Fibroblast of mammary gland (primary cell): ENCODE data around the gene LTBP1.

Source experiments
- DNase-seq: peaks from one replicate; pipeline ENCODE4 v3.0.0-alpha.2; 2010; ENCODE audit warnings: low read depth
- H3K4me3 ChIP-seq: 2 replicates; pipeline ENCODE4 v1.5.1; 2011; ENCODE audit warnings: low read depth, mild to moderate bottlenecking, low read length, moderate library complexity; ENCODE audit not compliant: control insufficient read depth
- TF ChIP-seq, protein P1 (sequence below): conservative IDR thresholded peaks from 2 replicates; pipeline ENCODE4 v1.5.1; 2011; ENCODE audit warnings: low read depth, low read length, inconsistent platforms; ENCODE audit not compliant: control insufficient read depth, insufficient read depth

The LTBP1 gene

DNA sequence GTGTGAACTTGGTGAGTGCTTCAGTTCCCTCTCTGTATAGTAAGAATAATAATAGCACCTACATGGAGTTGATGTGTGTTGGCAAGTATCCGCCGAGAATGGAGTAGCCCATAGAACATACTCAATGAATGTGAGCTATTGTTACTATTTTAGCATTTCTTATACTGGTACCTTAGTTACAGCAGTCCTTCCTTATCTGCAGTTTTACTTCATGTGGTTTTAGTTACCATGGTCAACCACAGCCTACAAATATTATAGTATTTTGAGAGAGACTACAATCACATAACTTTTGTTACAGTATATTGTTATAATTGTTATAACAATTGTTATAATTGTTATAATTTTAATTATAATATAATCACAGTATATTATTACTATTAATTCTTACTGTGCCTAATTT lies 377.2 kb downstream of the LTBP1 start:
- TF ChIP-seq, protein P1, sequence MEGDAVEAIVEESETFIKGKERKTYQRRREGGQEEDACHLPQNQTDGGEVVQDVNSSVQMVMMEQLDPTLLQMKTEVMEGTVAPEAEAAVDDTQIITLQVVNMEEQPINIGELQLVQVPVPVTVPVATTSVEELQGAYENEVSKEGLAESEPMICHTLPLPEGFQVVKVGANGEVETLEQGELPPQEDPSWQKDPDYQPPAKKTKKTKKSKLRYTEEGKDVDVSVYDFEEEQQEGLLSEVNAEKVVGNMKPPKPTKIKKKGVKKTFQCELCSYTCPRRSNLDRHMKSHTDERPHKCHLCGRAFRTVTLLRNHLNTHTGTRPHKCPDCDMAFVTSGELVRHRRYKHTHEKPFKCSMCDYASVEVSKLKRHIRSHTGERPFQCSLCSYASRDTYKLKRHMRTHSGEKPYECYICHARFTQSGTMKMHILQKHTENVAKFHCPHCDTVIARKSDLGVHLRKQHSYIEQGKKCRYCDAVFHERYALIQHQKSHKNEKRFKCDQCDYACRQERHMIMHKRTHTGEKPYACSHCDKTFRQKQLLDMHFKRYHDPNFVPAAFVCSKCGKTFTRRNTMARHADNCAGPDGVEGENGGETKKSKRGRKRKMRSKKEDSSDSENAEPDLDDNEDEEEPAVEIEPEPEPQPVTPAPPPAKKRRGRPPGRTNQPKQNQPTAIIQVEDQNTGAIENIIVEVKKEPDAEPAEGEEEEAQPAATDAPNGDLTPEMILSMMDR: no peak

DNA sequence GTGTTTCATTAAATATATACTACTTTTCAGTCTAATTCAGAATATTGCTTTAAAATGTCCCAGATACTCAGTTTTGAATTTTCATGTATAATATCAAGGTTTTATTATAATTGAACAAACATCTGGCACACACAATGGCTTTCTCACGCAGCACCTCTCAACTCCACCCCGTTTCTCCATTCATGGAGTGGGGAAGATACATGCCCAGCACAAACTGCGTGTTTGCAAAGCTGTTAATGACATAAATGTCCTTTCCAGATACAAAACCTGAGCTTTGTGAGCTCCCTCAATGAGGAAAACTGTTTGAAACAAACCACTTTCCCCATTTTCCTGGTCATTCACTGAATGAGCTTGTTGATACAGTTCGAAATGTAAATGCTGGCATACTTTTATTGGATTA lies 379.3 kb downstream of the LTBP1 start:
- H3K4me3 ChIP-seq: no peak overlapping the region
- no peak for DNase-seq
- TF ChIP-seq, protein P1: no peak

More for the DNA sequence above, 377.2 kb downstream of the LTBP1 start:
- H3K4me3 ChIP-seq: no peak overlapping the region
- DNase-seq: no peak

DNA sequence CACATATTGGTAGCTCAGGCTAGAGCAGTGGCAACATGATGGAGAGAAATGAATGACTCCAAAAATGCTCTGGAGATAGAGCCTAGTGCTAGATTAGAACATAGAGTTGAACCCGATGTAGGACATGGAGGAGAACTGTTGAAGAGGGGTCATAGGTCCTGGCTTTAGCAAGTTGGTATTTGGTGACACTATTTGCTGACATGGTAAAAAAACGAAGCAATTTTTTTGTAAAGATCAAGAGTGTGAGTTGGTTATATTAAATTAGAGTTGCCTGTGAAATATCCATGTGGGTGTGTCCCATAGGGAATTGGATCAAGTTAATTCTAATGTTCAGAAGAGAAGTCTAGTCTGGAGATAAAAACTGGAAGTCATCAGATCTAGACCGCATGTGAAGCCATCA lies 386.7 kb downstream of the LTBP1 start:
- DNase-seq: no peak
- no peak overlapping the region for H3K4me3 ChIP-seq
- TF ChIP-seq, protein P1: no peak

DNA sequence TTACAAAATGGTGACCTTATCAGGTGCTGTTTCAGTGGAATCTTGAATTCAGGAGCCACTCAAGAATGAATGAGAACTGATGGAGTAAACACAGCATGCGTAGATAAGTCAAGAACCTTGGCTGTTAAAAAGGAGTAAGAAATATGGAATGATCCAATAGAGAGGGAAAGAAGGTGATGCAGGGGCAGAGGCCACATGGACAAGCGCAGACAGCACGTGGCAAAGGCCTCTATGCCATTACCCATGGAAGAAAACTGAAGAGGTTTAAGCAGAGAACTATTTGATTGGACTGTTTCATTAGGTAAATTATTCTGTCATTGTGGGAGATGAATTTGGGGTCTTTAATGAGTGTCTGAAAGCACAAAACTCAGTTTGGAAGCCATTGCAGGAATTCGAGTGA lies 387.3 kb downstream of the LTBP1 start:
- DNase-seq: no peak
- TF ChIP-seq, protein P1: no peak
- no peak overlapping the region for H3K4me3 ChIP-seq

DNA sequence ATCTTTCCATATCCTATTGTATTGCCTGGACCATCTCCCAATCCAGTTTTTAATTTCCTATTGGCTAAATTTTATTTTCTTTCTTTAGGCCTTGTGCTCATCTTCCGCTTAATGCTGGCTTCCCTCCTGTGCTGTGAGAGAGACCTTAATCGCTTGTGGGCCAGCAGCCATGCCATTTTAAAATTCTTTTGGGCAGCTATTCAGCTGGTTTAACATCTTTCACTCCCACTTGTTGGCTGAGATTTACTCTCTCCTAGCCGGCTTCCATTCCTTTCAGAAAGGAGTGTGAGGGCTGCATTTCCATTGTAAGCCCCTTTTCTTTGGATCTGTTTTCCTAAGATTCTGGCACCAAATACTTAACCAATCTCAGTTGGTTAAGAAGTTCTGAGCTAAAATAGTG lies 388.8 kb downstream of the LTBP1 start:
- TF ChIP-seq, protein P1: no peak
- no peak for DNase-seq
- H3K4me3 ChIP-seq: no peak overlapping the region

DNA sequence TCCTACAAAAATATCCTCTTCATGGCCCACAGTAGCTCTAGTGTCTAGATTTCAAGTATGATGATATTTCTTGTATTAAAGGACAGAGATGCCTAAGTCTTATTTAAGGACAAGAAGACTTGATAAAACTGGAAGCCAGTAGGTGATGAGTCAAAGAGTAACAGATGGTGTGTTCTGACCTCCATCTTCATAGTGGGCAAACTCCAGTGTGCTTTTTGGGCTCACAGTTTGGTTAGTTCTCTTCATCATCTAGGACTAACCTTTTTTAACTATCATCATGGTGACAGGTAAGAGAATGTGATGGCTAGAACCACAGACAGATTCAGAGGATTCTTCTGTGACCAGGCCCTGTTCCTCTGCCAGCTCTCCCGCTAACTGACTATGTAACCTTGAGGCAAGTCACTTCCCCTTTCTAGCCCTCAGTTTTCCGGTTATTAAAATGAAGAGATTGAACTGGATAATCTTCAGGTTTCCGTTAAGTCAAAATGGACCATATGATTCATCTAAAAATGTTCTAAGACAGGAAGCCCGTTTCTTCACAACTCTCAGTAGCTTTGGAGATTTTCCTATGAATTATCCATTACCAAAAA lies 389.4 kb downstream of the LTBP1 start:
- TF ChIP-seq, protein P1: no peak
- no peak overlapping the region for H3K4me3 ChIP-seq
- DNase-seq: no peak

DNA sequence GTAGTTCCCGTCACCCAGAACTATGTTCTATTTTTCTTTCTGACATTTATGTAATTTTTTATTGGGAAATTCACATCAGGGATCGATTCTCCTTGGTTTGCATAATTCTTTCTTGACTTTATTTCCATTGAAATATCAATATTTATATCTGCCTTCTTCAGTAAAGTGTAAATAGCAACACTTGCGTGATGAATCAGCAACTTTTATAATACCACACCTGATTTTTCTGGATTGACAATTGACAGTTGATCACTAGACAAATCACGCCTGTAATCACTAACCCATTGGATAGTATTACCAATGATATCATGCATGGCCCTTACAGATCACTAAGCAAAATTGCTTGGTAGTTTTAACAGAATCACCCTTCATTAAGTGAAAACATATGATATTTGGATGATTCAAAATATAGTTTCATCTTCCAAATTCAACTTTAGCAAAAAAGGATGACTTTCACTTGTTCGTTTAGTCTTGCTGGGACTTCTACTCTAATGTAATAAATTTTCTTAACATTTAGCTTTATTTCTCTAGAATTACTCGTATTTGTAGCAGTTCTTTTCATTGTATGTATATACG lies 390.7 kb downstream of the LTBP1 start:
- TF ChIP-seq, protein P1: no peak
- DNase-seq: peak; percentile 49
- H3K4me3 ChIP-seq: no peak overlapping the region
